T-helper 1 cell treated with Interleukin-12 subunit alpha and Interleukin-12 subunit beta and Interleukin-4 antibody, amounts not matched to agents 30 ng/mL and 1 ng/mL, for 36 hours (primary cell): ENCODE measurements around the gene TTBK1. TPM values are rescaled to one million over a fixed set of nuclear protein-coding genes. Genes with fewer than 3 reads are reported as not detected.

ENCODE experiments used
- intact Hi-C: fragments of 100-400 bp; cut with micrococcal nuclease; formaldehyde crosslinking; loops from one replicate; pipeline ENCODE4 v1.15.1; 2024
- total RNA-seq: library from RNA; stranded (reverse); gene quantifications from 2 replicates; pipeline ENCODE4 v1.2.3, GENCODE V29; 2022

TTBK1 gene
- total RNA-seq, 1 donor from 2014 or later, result 1.3 TPM

- intact Hi-C loops, result no loop called here
These were observed 11.0 kb downstream of the TTBK1 start for GRCh38 chr6:43254138-43254817.

GRCh38 chr6:43254846-43255245 is 11.6 kb downstream of the TTBK1 start:
- intact Hi-C loops, result no loop called here

GRCh38 chr6:43255408-43256054 is 12.2 kb downstream of the TTBK1 start:
- intact Hi-C loops, result no loop called here

- intact Hi-C loops, result no loop called here
These were observed 13.5 kb downstream of the TTBK1 start for GRCh38 chr6:43256670-43257366.

- intact Hi-C loops, result no loop called here
These were observed 14.3 kb downstream of the TTBK1 start for GRCh38 chr6:43257367-43258145.

- intact Hi-C loops, result no loop called here
These were observed 14.9 kb downstream of the TTBK1 start for GRCh38 chr6:43258180-43258579.

- intact Hi-C loops, result no loop called here
These were observed 15.8 kb downstream of the TTBK1 start for GRCh38 chr6:43258807-43259686.

GRCh38 chr6:43260791-43261190 is 17.5 kb downstream of the TTBK1 start:
- intact Hi-C loops, result no loop called here

GRCh38 chr6:43261198-43261597 is 17.9 kb downstream of the TTBK1 start:
- intact Hi-C loops, result no loop called here

GRCh38 chr6:43262000-43262779 is 18.9 kb downstream of the TTBK1 start:
- intact Hi-C loops, result no loop called here

GRCh38 chr6:43262780-43263313 is 19.6 kb downstream of the TTBK1 start:
- intact Hi-C loops, result loop anchor here (1.0 kb wide), 3 partner anchors 71 to 243 kb away; no protein-coding TSS in a partner anchor

- intact Hi-C loops, result loop anchor here (1.0 kb wide), 3 partner anchors 71 to 243 kb away; no protein-coding TSS in a partner anchor
These were observed 20.3 kb downstream of the TTBK1 start for GRCh38 chr6:43263314-43264178.

- intact Hi-C loops, result no loop called here
These were observed 21.4 kb downstream of the TTBK1 start for GRCh38 chr6:43264599-43265145.

- intact Hi-C loops, result no loop called here
These were observed 22.3 kb downstream of the TTBK1 start for GRCh38 chr6:43265564-43265963.

- intact Hi-C loops, result no loop called here
These were observed 24.5 kb downstream of the TTBK1 start for GRCh38 chr6:43267619-43268354.

- intact Hi-C loops, result no loop called here
These were observed 25.0 kb downstream of the TTBK1 start for GRCh38 chr6:43268355-43268700.

- intact Hi-C loops, result no loop called here
These were observed 25.5 kb downstream of the TTBK1 start for GRCh38 chr6:43268782-43269272.
